MM.1S (cell line): ENCODE measurements around the gene TSPYL1.

Source experiments
- CTCF ChIP-seq: fragments of 300-600 bp; sonication (generic); IDR thresholded peaks from 2 replicates; pipeline ENCODE4 v1.5.1; 2016; ENCODE audit warnings: antibody characterized with exemption, low read length, mixed read lengths
- EZH2phosphoT487 ChIP-seq: fragments of 300-600 bp; sonication (generic); IDR thresholded peaks from 2 replicates; pipeline ENCODE4 v1.6.1; 2018; ENCODE audit warnings: antibody characterized with exemption, low read length

DNA sequence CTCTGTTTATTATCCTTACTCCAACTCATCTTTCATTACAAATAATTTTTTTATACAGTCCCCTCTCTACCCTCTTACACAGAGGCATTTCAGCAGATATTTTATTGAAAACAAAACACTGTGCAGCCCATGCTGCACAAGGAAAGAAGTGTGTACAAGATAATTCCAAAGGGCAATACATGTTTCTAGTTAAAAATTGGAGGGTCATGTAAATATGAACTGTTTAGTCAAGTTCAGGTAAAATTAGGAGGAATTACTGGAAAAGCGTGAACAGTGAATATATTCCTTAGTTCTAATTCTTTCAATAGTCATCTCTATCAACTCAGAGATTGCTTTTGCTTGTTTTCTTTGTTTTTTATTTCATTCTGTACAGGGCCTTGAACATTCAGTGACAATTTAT, 27.9 kb upstream of the TSPYL1 start:
- no peak for TF ChIP-seq CTCF
- no peak for TF ChIP-seq EZH2phosphoT487
